Peyer's patch (tissue), 4 donors: Measurements from ENCODE around the gene SMARCC2. TPM values are rescaled to one million over a fixed set of nuclear protein-coding genes. Genes with fewer than 3 reads are reported as not detected.
"Not testable (repeated sequence)": the region's sequence is repeated elsewhere in the genome, so short reads cannot be mapped to it uniquely, and the experiment has no call there.

Source experiments
- DNase-seq, 3 donors: peaks; one replicate each; pipeline ENCODE4 v3.0.0-alpha.2; 2017 to 2019
- H3K27ac ChIP-seq, 4 donors: fragments of 200-600 bp; sonication (generic); one replicate each; pipeline ENCODE4 v1.5.1; 2016 to 2019
- H3K27me3 ChIP-seq, 2 donors: fragments of 200-600 bp; sonication (generic); one replicate each; pipeline ENCODE4 v1.5.1; 2019
- H3K36me3 ChIP-seq, 3 donors: fragments of 200-600 bp; sonication (generic); one replicate each; pipeline ENCODE4 v1.5.1; 2016 to 2019
- H3K4me1 ChIP-seq, 4 donors: fragments of 200-600 bp; sonication (generic); one replicate each; pipeline ENCODE4 v1.5.1; 2016 to 2019
- H3K4me3 ChIP-seq, 4 donors: fragments of 200-600 bp; sonication (generic); 1 replicate in 3 of 4; 2 replicates in 1 of 4; pipeline ENCODE4 v1.5.1; 2016 to 2019; ENCODE audit warnings: mild to moderate bottlenecking in 1 of 4
- H3K9me3 ChIP-seq, 4 donors: fragments of 200-600 bp; sonication (generic); one replicate each; pipeline ENCODE4 v1.5.1; 2016 to 2019; ENCODE audit warnings: mild to moderate bottlenecking in 1 of 4
- POLR2A ChIP-seq, 2 donors: fragments of 450-650 bp; IDR thresholded peaks; one replicate each; pipeline ENCODE4 v1.5.1; 2017; ENCODE audit warnings: antibody characterized with exemption in 2 of 2, mild to moderate bottlenecking in 2 of 2, moderate library complexity in 2 of 2
- total RNA-seq, 4 donors: library from RNA; depleted of rRNA; stranded (reverse); fragments of >200 nt; gene quantifications; one replicate each; pipeline ENCODE4 v1.1.0, GENCODE V29; 2016
- TF ChIP-seq, protein P1 (sequence below), 6 experiments: fragments of 450-650 bp in 4 of 6; fragments of 200-600 bp in 2 of 6; sonication (generic) in 1 of 6; IDR thresholded peaks; one replicate each; pipeline ENCODE4 v1.5.1; 2017 to 2019; ENCODE audit warnings: antibody characterized with exemption in 6 of 6, mild to moderate bottlenecking in 3 of 6, moderate library complexity in 1 of 6

The SMARCC2 gene
- total RNA-seq, 4 donors from 2014 or later: 85.6 to 299 (median 139) TPM

DNA sequence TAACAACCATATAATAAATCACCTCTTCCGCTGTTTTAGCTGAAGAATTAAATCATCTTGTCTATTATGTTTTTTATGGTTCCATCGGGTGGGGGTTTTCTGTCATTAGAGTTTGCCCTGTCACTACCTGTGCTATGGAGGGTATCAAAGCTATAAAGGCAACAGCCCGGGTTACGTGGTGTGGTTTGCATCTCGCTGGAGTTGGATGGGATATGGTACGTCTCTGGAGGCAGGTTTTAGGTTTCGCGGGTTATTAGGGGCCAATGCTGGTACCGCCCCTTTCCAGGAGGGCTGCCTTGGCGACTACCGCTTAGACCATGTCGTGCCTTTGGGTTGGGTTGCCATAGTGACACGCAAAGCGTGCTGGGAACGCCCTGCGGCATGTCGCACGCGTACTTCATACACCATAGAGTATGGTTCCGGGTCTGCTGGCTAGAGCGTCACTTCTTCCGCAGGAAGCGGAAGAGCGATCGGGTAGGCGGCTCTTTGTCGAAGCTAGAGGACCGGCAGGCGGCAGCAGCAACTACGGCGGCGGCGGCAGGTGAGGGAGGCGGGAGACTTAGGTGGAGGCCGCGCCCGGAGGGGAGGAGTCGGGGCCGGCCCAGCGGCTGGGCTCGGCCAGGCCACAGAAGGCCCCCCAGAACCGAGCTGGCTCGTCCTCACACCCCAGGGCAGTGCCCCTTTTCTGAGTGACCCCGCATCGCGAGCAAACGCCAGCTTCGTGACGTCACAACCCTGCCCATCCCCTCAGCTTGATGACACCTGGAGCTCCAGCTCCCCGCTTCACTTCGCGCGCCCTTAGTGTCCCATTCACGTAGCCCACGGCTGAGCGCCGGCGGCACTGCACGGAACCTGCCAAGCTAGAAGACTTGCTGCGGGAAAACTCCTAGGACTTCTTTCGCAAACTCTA is 71.2 kb downstream of the SMARCC2 start, which contains the start of gene ZC3H10:
TSS of gene ZC3H10 (plus strand) at position 489 of the 910 bp plus-strand sequence. CDS start 2,297 bp downstream, outside the sequence.
- peaks cover 0 to 25% (median 0%) of the 10 kb centered on the region in 3 donors for H3K36me3 ChIP-seq
- H3K4me1 ChIP-seq: peaks cover 3 to 18% (median 4%) of the 10 kb centered on the region in 4 donors
- H3K27ac ChIP-seq: peak within 1 kb of the TSS; percentile 95 to 96 (median 96)
- no peaks in the 10 kb centered on the region for H3K9me3 ChIP-seq
- H3K27me3 ChIP-seq: no peaks in the 10 kb centered on the region
- peak; percentile 96 to 99 (median 96) for DNase-seq
- peak within 1 kb of the TSS; percentile 69 to 75 (median 74) for H3K4me3 ChIP-seq
- TF ChIP-seq, protein P1, sequence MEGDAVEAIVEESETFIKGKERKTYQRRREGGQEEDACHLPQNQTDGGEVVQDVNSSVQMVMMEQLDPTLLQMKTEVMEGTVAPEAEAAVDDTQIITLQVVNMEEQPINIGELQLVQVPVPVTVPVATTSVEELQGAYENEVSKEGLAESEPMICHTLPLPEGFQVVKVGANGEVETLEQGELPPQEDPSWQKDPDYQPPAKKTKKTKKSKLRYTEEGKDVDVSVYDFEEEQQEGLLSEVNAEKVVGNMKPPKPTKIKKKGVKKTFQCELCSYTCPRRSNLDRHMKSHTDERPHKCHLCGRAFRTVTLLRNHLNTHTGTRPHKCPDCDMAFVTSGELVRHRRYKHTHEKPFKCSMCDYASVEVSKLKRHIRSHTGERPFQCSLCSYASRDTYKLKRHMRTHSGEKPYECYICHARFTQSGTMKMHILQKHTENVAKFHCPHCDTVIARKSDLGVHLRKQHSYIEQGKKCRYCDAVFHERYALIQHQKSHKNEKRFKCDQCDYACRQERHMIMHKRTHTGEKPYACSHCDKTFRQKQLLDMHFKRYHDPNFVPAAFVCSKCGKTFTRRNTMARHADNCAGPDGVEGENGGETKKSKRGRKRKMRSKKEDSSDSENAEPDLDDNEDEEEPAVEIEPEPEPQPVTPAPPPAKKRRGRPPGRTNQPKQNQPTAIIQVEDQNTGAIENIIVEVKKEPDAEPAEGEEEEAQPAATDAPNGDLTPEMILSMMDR (IDR thresholded peaks at IDR 0.05): peak; percentile 27 to 74 (median 63)
- TF ChIP-seq POLR2A (IDR thresholded peaks at IDR 0.05): peak; percentile 77 to 91

DNA sequence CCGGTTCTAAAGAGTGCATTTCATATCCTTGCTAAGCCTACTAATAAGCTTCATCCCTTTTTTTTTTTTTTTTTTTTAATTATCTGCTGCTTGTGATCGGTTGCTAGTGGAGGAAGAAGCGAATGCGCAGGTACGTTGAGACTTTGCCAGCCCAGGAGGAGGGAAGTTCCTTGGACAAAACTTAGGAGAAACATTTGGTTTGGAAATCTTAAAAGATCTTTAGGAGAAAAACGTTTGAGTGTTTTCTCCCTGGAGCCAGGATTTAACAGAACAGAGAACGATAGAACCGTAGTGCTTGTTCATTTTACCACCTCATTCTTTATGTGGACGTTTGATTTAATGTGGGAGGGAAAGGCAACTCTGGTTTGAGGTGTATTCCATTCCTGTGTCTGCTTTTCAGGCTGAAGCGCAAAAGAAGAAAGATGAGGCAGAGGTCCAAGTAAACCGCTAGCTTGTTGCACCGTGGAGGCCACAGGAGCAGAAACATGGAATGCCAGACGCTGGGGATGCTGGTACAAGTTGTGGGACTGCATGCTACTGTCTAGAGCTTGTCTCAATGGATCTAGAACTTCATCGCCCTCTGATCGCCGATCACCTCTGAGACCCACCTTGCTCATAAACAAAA is 72.1 kb downstream of the SMARCC2 start:
- H3K36me3 ChIP-seq: peaks cover 0 to 34% (median 0%) of the 10 kb centered on the region in 3 donors
- H3K4me3 ChIP-seq: peak overlapping the region; percentile 56 to 75 (median 64)
- H3K27me3 ChIP-seq, H3K9me3 ChIP-seq, DNase-seq: not testable (repeated sequence)
- peak overlapping the region; percentile 94 to 96 (median 95) for H3K27ac ChIP-seq
- H3K4me1 ChIP-seq: peaks cover 3 to 18% (median 4%) of the 10 kb centered on the region in 4 donors

- TF ChIP-seq, protein P1 (IDR thresholded peaks at IDR 0.05): peak in 3 of 6 experiments; percentile 19 to 22 (median 21)
- TF ChIP-seq POLR2A (IDR thresholded peaks at IDR 0.05): peak; percentile 88 to 96
- H3K27ac ChIP-seq: peak within 1 kb of the TSS; percentile 94 to 96 (median 95)
- H3K9me3 ChIP-seq: no peaks in the 10 kb centered on the region
- no peaks in the 10 kb centered on the region for H3K27me3 ChIP-seq
- DNase-seq: peak; percentile 95 to 99 (median 96)
- peak within 1 kb of the TSS; percentile 56 to 75 (median 64) for H3K4me3 ChIP-seq
- peaks cover 3 to 18% (median 4%) of the 10 kb centered on the region in 4 donors for H3K4me1 ChIP-seq
- peaks cover 0 to 34% (median under 1%) of the 10 kb centered on the region in 3 donors for H3K36me3 ChIP-seq
Observed at GRCh38 chr12:56116267-56117081, 72.8 kb downstream of the SMARCC2 start, which contains the start of gene RPL41. Gene RPL41, plus strand, starts transcription at chr12:56116633.

- H3K36me3 ChIP-seq: peaks cover 0 to 34% (median 5%) of the 10 kb centered on the region in 3 donors
- DNase-seq: no peak
- peaks cover 3 to 18% (median 4%) of the 10 kb centered on the region in 4 donors for H3K4me1 ChIP-seq
- H3K27ac ChIP-seq: peak overlapping the region; percentile 78 to 96 (median 95)
- H3K27me3 ChIP-seq: no peaks in the 10 kb centered on the region
- no peak for TF ChIP-seq POLR2A (IDR thresholded peaks at IDR 0.05)
- TF ChIP-seq, protein P1 (IDR thresholded peaks at IDR 0.05): no peak
- peak overlapping the region in 3 of 4 donors; percentile 59 to 75 (median 69) for H3K4me3 ChIP-seq
- no peaks in the 10 kb centered on the region for H3K9me3 ChIP-seq
Observed at GRCh38 chr12:56115329-56115728, 74.0 kb downstream of the SMARCC2 start.

- H3K4me3 ChIP-seq: no peak overlapping the region
- H3K9me3 ChIP-seq: no peaks in the 10 kb centered on the region
- no peak for DNase-seq
- H3K27me3 ChIP-seq: no peaks in the 10 kb centered on the region
- H3K27ac ChIP-seq: no peak overlapping the region
- H3K4me1 ChIP-seq: peaks cover 0 to 6% (median 2%) of the 10 kb centered on the region in 4 donors
- peaks cover 0 to 46% (median 5%) of the 10 kb centered on the region in 3 donors for H3K36me3 ChIP-seq
- TF ChIP-seq, protein P1 (IDR thresholded peaks at IDR 0.05): no peak
- no peak for TF ChIP-seq POLR2A (IDR thresholded peaks at IDR 0.05)
Observed at GRCh38 chr12:56114084-56114483, 75.2 kb downstream of the SMARCC2 start.

Other genes starting within 250 kb of the SMARCC2 start
- 1 to 10 TPM; 2.5 to 10.0 (median 3.0) TPM for gene PMEL, start 223.4 kb downstream of the SMARCC2 start, total RNA-seq
- gene CDK2, start 222.7 kb downstream of the SMARCC2 start, total RNA-seq: 10 to 100 TPM in 3 of 4 donors, 1 to 10 TPM in 1; 7.7 to 55.3 (median 13.4) TPM
- gene RAB5B, start 215.4 kb downstream of the SMARCC2 start, total RNA-seq: 10 to 100 TPM; 70.7 to 96.6 (median 84.2) TPM
- gene SUOX, start 192.2 kb downstream of the SMARCC2 start, total RNA-seq: 10 to 100 TPM; 16.5 to 38.9 (median 27.0) TPM
- 1 to 10 TPM; 2.8 to 7.4 (median 3.6) TPM for gene IKZF4, start 168.4 kb downstream of the SMARCC2 start, total RNA-seq
- 1,000 to 10,000 TPM in 1 of 4 donors, 100 to 1,000 TPM in 3; 564 to 1,937 (median 779) TPM for gene RPS26, start 147.6 kb downstream of the SMARCC2 start, total RNA-seq
- gene ERBB3, start 109.3 kb downstream of the SMARCC2 start, total RNA-seq: 100 to 1,000 TPM in 3 of 4 donors, 10 to 100 TPM in 1; 61.9 to 532 (median 451) TPM
- 100 to 1,000 TPM in 1 of 4 donors, 10 to 100 TPM in 3; 34.3 to 221 (median 48.7) TPM for gene PA2G4, start 84.9 kb downstream of the SMARCC2 start, total RNA-seq
- gene RPL41, start 72.8 kb downstream of the SMARCC2 start, total RNA-seq: 1,000 to 10,000 TPM; 1,852 to 2,996 (median 2,194) TPM
- gene ZC3H10, start 71.2 kb downstream of the SMARCC2 start, total RNA-seq: 1 to 10 TPM; 2.0 to 5.5 (median 3.8) TPM
- 10 to 100 TPM; 36.3 to 62.7 (median 53.2) TPM for gene ESYT1, start 61.2 kb downstream of the SMARCC2 start, total RNA-seq
- 10 to 100 TPM; 16.0 to 46.2 (median 21.3) TPM for gene MYL6B, start 36.9 kb downstream of the SMARCC2 start, total RNA-seq
- 1,000 to 10,000 TPM; 1,247 to 1,872 (median 1,541) TPM for gene MYL6, start 31.1 kb downstream of the SMARCC2 start, total RNA-seq
- 10 to 100 TPM; 23.8 to 52.0 (median 37.6) TPM for gene RNF41, start 32.4 kb upstream of the SMARCC2 start, total RNA-seq
- gene NABP2, start 34.9 kb upstream of the SMARCC2 start, total RNA-seq: 10 to 100 TPM; 15.3 to 25.3 (median 23.5) TPM
- gene SLC39A5, start 40.6 kb upstream of the SMARCC2 start, total RNA-seq: 100 to 1,000 TPM in 3 of 4 donors, 10 to 100 TPM in 1; 96.6 to 950 (median 626) TPM
- gene ANKRD52, start 68.9 kb upstream of the SMARCC2 start, total RNA-seq: 10 to 100 TPM; 30.5 to 48.7 (median 36.6) TPM
- gene COQ10A, start 77.5 kb upstream of the SMARCC2 start, total RNA-seq: 10 to 100 TPM in 2 of 4 donors, 1 to 10 TPM in 2; 9.1 to 14.8 (median 11.8) TPM
- 100 to 1,000 TPM; 184 to 228 (median 203) TPM for gene CS, start 110.8 kb upstream of the SMARCC2 start, total RNA-seq
- gene CNPY2, start 126.5 kb upstream of the SMARCC2 start, total RNA-seq: 100 to 1,000 TPM in 2 of 4 donors, 10 to 100 TPM in 2; 72.5 to 131 (median 91.0) TPM
- 100 to 1,000 TPM in 2 of 4 donors, 10 to 100 TPM in 2; 82.5 to 114 (median 95.4) TPM for gene PAN2, start 144.5 kb upstream of the SMARCC2 start, total RNA-seq
- 1 to 10 TPM in 2 of 4 donors, not detected in 2; 3.1 to 5.8 TPM for gene IL23A, start 149.4 kb upstream of the SMARCC2 start, total RNA-seq
- 100 to 1,000 TPM; 100 to 355 (median 164) TPM for gene STAT2, start 170.6 kb upstream of the SMARCC2 start, total RNA-seq
- not detected for gene APOF, start 173.4 kb upstream of the SMARCC2 start, total RNA-seq